Heart right ventricle (tissue), 16 donors: ENCODE data around the gene SGSM2. TPM values are rescaled to one million over a fixed set of nuclear protein-coding genes. Genes with fewer than 3 reads are reported as not detected.
"Not testable (repeated sequence)": the region's sequence is repeated elsewhere in the genome, so short reads cannot be mapped to it uniquely, and the experiment has no call there.

ENCODE experiments used
- ATAC-seq, 8 donors: fragments of 200-7000 bp; cut with Tn5 transposase; one replicate each; pipeline ENCODE4 v1.9.1; 2020; ENCODE audit warnings: mild to moderate bottlenecking in 8 of 8, moderate library complexity in 8 of 8, moderate number of reproducible peaks in 1 of 8
- DNase-seq, 2 donors: peaks; one replicate each; pipeline ENCODE4 v3.0.0-alpha.2; 2020
- H3K27ac ChIP-seq, 10 donors: fragments of 200-600 bp; sonication (generic) in 2 of 10; one replicate each; pipeline versions ENCODE4 v1.5.0 to v1.8.0; 2020 to 2022; ENCODE audit warnings: mild to moderate bottlenecking in 3 of 10
- H3K27me3 ChIP-seq, 7 donors: fragments of 200-600 bp; one replicate each; pipeline ENCODE4 v1.8.0; 2021 to 2022; ENCODE audit warnings: mild to moderate bottlenecking in 2 of 7
- H3K36me3 ChIP-seq, 9 donors: fragments of 200-600 bp; sonication (generic) in 1 of 9; one replicate each; pipeline versions ENCODE4 v1.5.0 to v1.8.0; 2020 to 2022; ENCODE audit warnings: mild to moderate bottlenecking in 2 of 9
- H3K4me1 ChIP-seq, 9 donors: fragments of 200-600 bp; sonication (generic) in 1 of 9; one replicate each; pipeline versions ENCODE4 v1.5.0 to v1.8.0; 2020 to 2022; ENCODE audit warnings: mild to moderate bottlenecking in 4 of 9
- H3K4me3 ChIP-seq, 10 donors: fragments of 200-600 bp; sonication (generic) in 2 of 10; one replicate each; pipeline versions ENCODE4 v1.5.0 to v1.8.0; 2020 to 2022; ENCODE audit warnings: mild to moderate bottlenecking in 7 of 10, moderate library complexity in 2 of 10
- H3K9me3 ChIP-seq, 11 donors: fragments of 200-600 bp in 10 of 11; sonication (generic) in 2 of 11; one replicate each; pipeline versions ENCODE4 v1.5.0 to v1.8.0; 2013 to 2022; ENCODE audit warnings: mild to moderate bottlenecking in 2 of 11, control low read depth in 1 of 11, moderate library complexity in 1 of 11
- CTCF ChIP-seq, 9 donors: fragments of 200-600 bp; sonication (generic) in 2 of 9; IDR thresholded peaks; one replicate each; pipeline versions ENCODE4 v1.5.0 to v1.8.0; 2021 to 2022; ENCODE audit warnings: antibody characterized with exemption in 9 of 9, mild to moderate bottlenecking in 5 of 9, moderate library complexity in 1 of 9
- WGBS, 2 donors: extraction: QIAGEN DNeasy Blood & Tissue Kit; methylation state at CpG; one replicate each; pipeline ENCODE4 v1.1.7; 2013; ENCODE audit warnings: inconsistent platforms in 1 of 2; 5-methylcytosine and 5-hydroxymethylcytosine counted together
- intact Hi-C, 10 donors: fragments of 100-400 bp; cut with DNase I; formaldehyde crosslinking; loops; one replicate each; pipeline versions ENCODE4 v1.11.1 to v1.14.2; 2022
- polyA plus RNA-seq, 2 donors: library from polyadenylated mRNA; stranded (reverse); fragments of 200-250 nt; gene quantifications; one replicate each; pipeline ENCODE4 v1.2.3, GENCODE V29; 2013
- total RNA-seq, 10 donors: library from RNA; stranded (reverse); fragmentation: NEBNext Ultra II Directional in 3 of 10; extraction: Animal tissue kit (Norgen Biotek cat#: 25700) in 3 of 10; gene quantifications; one replicate each; pipeline versions ENCODE4 v1.2.1 to v1.2.4, GENCODE V29; 2021 to 2023
- donor health status: Arrhythmogenic right ventricular cardiomyopathy.
- donor health status: ischemic (EF 13 %, LVEDD 7.1; RV severe dilation, severe dysfunction).
- donor health status: healthy with polysubstance abuse.
- donor health status: DM: no; HTN: yes; CAD: no.
- donor health status: DM: no; HTN: no; CAD: no.
- donor health status: ischemic (EF 25% LVEDD 6.9; RV normal size, moderate dysfunction).
- donor health status: ischemic (EF 25% LVEDD 5.7; RV mildly dilated, moderate dysfunction).
- donor health status: healthy.
- donor health status: DM: yes; HTN: yes; CAD: no.
- donor health status: Ischemic cardiomyopathy.
- donor health status: ischemic (EF 35%, LVEDD 5.7; RV mildly dilated, moderate dysfunction).
- donor health status: nonischemic (EF 11% LVEDD 7.7; RV severe dilation, severe dysfunction).
- donor health status: DM: yes; HTN: yes; CAD: no.
- donor health status: PGD.
- donor health status: ischemic (EF 29% LVEDD 5.4; RV normal size, mild dysfunction).
- donor health status: nonischemic (EF 23%, LVEDD 6.1; RV moderate dilation, normal function).

Gene SGSM2
- total and polyA plus RNA-seq, 12 donors: 21.0 to 75.1 (median 27.0) TPM

- 0% methylated on average over 80 to 105 of the region's 108 CpGs for WGBS, 2 donors
- Histone ChIP-seq H3K36me3 (peaks cover 0 to 27% (median 0%) of the 10 kb centered on the region in 9 donors), H3K27ac (peak within 1 kb of the TSS; percentile 88 to 97 (median 92)), H3K4me3 (peak within 1 kb of the TSS; percentile 76 to 99 (median 90)), H3K27me3 (no peaks in the 10 kb centered on the region), H3K9me3 (no peaks in the 10 kb centered on the region), H3K4me1 (peaks cover 3 to 31% (median 22%) of the 10 kb centered on the region in 9 donors)
- TF ChIP-seq CTCF (IDR thresholded peaks at IDR 0.05): no peak
- ATAC-seq (peak; percentile 97 to 98 (median 97)), DNase-seq (peak; percentile 93 to 95)
- intact Hi-C loops: no loop called here
These were observed 33.8 kb upstream of the SGSM2 start, which contains the start of the genes SMG6 and SRR for GRCh38 chr17:2303204-2304188. Gene SMG6 (minus strand): TSS chr17:2303785. CDS start chr17:2303720, 65 bp downstream. Gene SRR (plus strand): TSS chr17:2303950. CDS start chr17:2315561, 11,611 bp downstream.

DNA sequence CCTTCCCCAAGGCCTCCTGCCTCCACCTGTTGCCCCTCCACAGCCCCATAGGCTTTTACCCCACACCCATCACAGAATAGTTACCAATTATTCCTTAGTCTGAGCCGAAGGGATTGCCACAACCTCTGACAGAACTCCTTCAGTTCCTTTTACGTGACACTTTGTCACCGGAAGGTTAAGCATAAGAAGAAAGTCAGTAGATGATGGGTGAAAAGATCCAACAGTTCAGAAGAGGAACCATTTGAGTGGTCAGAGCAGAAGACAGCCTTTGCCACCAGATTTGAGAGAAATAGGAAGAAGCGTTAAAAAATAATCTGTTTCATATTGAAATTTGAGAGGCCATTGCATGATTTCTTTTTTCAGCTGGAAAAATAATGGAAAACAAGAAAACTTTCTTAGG, 32.4 kb upstream of the SGSM2 start:
- TF ChIP-seq CTCF (IDR thresholded peaks at IDR 0.05): no peak
- Histone ChIP-seq H3K36me3 (peaks cover 0 to 14% (median 0%) of the 10 kb centered on the region in 9 donors), H3K4me3 (no peak overlapping the region), H3K27ac (no peak overlapping the region), H3K4me1 (peaks cover 3 to 31% (median 22%) of the 10 kb centered on the region in 9 donors), H3K27me3 (no peaks in the 10 kb centered on the region), H3K9me3 (no peaks in the 10 kb centered on the region)
- intact Hi-C loops: no loop called here
- ATAC-seq (no peak), DNase-seq (no peak)
- WGBS, 2 donors: 90 to 97% methylated on average over 4 of the region's 4 CpGs

DNA sequence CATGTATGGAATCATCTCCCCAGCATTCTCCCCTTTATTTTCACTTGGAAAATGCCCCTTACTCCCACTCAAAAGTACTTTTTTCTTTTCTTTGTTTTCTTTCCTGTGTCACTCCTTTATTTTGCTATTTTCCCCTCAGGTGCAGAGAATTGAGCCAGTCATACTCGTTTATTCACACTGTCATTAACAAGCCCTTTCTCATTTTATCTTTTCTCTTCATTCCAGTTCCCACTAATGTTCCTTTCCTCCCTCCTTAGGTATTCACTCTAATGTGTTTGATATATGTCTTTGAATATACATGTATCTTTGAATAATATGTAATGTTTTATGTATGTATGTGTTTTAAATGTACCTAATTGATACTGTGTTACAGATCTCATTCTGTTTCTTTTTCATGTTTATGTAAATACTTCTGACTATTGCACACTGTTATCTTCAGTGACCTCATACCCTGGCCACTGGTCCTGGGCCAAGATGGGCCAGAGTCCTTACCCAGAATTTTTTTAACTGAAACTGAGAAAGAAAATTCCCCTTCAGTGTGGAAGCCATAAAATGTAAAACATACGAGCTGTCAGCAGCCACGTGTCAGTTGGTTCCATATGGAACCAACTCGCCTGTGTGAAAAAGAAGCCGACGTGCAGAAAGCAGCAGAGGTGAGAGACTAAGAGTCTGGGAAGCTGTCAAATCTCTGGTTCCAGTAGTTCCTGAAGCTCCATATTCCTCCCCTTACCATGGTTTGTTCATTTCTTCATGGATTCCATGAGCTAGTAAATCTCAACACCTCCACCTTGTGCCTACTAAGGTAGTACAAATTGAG, 27.8 kb upstream of the SGSM2 start:
- intact Hi-C loops: no loop called here
- TF ChIP-seq CTCF (IDR thresholded peaks at IDR 0.05): no peak
- WGBS, 2 donors: 62 to 63% methylated on average over 6 of the region's 6 CpGs
- Histone ChIP-seq H3K36me3 (peaks cover 0 to 10% (median 0%) of the 10 kb centered on the region in 9 donors), H3K27ac (no peak overlapping the region), H3K4me1 (peaks cover 0 to 5% (median under 1%) of the 10 kb centered on the region in 9 donors), H3K27me3 (no peaks in the 10 kb centered on the region), H3K4me3 (no peak overlapping the region), H3K9me3 (no peaks in the 10 kb centered on the region)
- DNase-seq: no peak
- no peak for ATAC-seq

GRCh38 chr17:2312736-2313135, 24.6 kb upstream of the SGSM2 start:
- no peak for ATAC-seq
- H3K9me3 ChIP-seq: no peaks in the 10 kb centered on the region
- no peaks in the 10 kb centered on the region for H3K4me1 ChIP-seq
- no peak for DNase-seq
- intact Hi-C loops: no loop called here
- H3K27me3 ChIP-seq: no peaks in the 10 kb centered on the region
- peaks cover 0 to 11% (median 0%) of the 10 kb centered on the region in 9 donors for H3K36me3 ChIP-seq
- WGBS, 2 donors: 78 to 86% methylated on average over 5 of the region's 5 CpGs
- no peak for TF ChIP-seq CTCF (IDR thresholded peaks at IDR 0.05)
- H3K27ac ChIP-seq: no peak overlapping the region
- H3K4me3 ChIP-seq: no peak overlapping the region

- H3K27ac ChIP-seq, H3K4me3 ChIP-seq, H3K27me3 ChIP-seq, ATAC-seq, intact Hi-C loops, H3K4me1 ChIP-seq, DNase-seq, H3K9me3 ChIP-seq: not testable (repeated sequence)
- H3K36me3 ChIP-seq: peaks cover 0 to 39% (median 0%) of the 10 kb centered on the region in 9 donors
- 83 to 89% methylated on average over 7 of the region's 7 CpGs for WGBS, 2 donors
These were observed 20.4 kb upstream of the SGSM2 start for GRCh38 chr17:2316916-2317205.
